Neural crest cell (in vitro differentiated cells): ENCODE measurements around the gene ANKRD28. TPM values are rescaled to one million over a fixed set of nuclear protein-coding genes. Genes with fewer than 3 reads are reported as not detected.

ENCODE experiments used
- DNase-seq: peaks from one replicate; pipeline ENCODE4 v3.0.0; 2021; ENCODE audit warnings: low read depth, mixed read lengths, low spot score
- H3K27ac Mint-ChIP-seq: one replicate; pipeline ENCODE4 v1.8.0; 2021; ENCODE audit warnings: mild to moderate bottlenecking, mixed read lengths; ENCODE audit not compliant: unreplicated experiment
- H3K27me3 Mint-ChIP-seq: 2 replicates; pipeline ENCODE4 v1.8.0; 2021; ENCODE audit warnings: low read depth, mild to moderate bottlenecking, mixed read lengths
- H3K36me3 Mint-ChIP-seq: 2 replicates; pipeline ENCODE4 v1.8.0; 2021; ENCODE audit warnings: low read depth, mild to moderate bottlenecking, mixed read lengths
- H3K4me1 Mint-ChIP-seq: 2 replicates; pipeline ENCODE4 v1.8.0; 2021; ENCODE audit warnings: mixed read lengths
- H3K4me3 Mint-ChIP-seq: one replicate; pipeline ENCODE4 v1.8.0; 2021; ENCODE audit warnings: mild to moderate bottlenecking, mixed read lengths
- H3K9me3 Mint-ChIP-seq: 2 replicates; pipeline ENCODE4 v1.8.0; 2021; ENCODE audit warnings: mixed read lengths
- total RNA-seq: library from RNA; stranded (reverse); gene quantifications from 2 replicates; pipeline ENCODE4 v1.2.1, GENCODE V29; 2021
- TF ChIP-seq, protein P1 (sequence below): fragments of 200-600 bp; sonication (generic); conservative IDR thresholded peaks from 2 replicates; pipeline ENCODE4 v1.5.0; 2021; ENCODE audit warnings: antibody characterized with exemption, mild to moderate bottlenecking

The ANKRD28 gene
- total RNA-seq, 1 donor from 2014 or later = 34.6 TPM

DNA sequence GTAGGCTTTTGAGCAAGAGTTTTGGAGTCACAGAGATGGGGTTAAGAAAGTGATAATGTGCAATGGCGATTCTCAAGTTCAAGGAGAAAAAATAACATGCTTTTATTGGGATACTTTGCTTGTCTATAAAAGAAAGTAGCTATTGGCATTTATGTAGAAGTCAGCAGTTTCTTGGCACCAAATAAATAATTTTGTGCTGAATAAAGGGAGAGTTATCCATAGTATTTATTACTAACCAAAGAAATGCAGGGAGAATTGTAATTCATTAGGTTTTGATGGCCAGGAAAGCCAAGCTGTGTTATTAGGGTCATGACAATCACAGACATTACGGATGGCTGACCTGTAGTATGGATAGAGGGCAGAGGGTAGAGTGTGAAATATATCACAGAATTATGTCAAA lies 163.1 kb downstream of the ANKRD28 start:
- Mint-ChIP-seq H3K27ac (no peak overlapping the region), H3K9me3 (no peaks in the 10 kb centered on the region), H3K4me3 (no peak overlapping the region), H3K36me3 (no peaks in the 10 kb centered on the region), H3K27me3 (peaks cover 3% of the 10 kb centered on the region), H3K4me1 (peaks cover 52% of the 10 kb centered on the region)
- DNase-seq = no peak
- TF ChIP-seq, protein P1, sequence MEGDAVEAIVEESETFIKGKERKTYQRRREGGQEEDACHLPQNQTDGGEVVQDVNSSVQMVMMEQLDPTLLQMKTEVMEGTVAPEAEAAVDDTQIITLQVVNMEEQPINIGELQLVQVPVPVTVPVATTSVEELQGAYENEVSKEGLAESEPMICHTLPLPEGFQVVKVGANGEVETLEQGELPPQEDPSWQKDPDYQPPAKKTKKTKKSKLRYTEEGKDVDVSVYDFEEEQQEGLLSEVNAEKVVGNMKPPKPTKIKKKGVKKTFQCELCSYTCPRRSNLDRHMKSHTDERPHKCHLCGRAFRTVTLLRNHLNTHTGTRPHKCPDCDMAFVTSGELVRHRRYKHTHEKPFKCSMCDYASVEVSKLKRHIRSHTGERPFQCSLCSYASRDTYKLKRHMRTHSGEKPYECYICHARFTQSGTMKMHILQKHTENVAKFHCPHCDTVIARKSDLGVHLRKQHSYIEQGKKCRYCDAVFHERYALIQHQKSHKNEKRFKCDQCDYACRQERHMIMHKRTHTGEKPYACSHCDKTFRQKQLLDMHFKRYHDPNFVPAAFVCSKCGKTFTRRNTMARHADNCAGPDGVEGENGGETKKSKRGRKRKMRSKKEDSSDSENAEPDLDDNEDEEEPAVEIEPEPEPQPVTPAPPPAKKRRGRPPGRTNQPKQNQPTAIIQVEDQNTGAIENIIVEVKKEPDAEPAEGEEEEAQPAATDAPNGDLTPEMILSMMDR = no peak

DNA sequence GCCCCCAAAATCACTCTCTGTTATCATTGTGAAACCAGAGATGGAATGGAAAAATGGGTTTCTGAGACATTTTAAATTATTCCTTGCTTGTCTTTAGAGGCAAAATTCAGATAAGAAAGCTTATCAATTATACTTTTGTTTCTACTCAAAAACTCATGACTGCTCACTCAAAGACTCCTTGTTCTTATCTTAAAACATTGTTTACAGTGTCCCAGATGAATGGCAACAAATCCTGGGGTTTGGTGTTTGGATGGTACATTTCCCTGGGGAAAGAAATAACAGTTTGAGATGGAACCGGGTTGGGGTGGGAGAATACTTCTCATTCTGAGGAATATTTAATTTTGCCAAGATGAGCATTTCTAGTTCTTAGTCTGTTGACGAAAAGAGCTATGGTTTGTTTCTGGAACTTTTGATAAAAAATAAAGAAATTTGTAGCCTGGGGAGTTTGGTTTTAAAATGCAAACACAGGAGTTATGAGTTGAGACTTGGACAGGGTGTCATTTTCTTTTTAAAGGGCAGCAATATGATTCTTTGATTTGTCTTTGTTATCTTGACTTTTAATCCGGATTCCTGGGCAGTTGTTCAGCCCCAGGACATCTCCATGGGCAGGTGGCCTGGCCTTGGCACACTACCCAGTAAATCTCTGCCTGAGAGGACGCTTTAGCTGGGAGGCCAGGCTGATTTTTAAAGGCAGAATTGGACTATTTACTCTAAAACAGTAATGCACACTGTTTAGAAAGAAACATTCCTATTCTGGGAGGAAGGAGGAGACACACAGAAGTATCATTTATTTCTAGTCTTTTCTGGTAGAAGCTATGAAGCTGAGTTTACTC lies 163.8 kb downstream of the ANKRD28 start:
- Mint-ChIP-seq H3K9me3 (no peaks in the 10 kb centered on the region), H3K27me3 (peaks cover 3% of the 10 kb centered on the region), H3K4me1 (peaks cover 52% of the 10 kb centered on the region), H3K36me3 (no peaks in the 10 kb centered on the region), H3K27ac (no peak overlapping the region), H3K4me3 (no peak overlapping the region)
- TF ChIP-seq, protein P1 = no peak
- DNase-seq = no peak

DNA sequence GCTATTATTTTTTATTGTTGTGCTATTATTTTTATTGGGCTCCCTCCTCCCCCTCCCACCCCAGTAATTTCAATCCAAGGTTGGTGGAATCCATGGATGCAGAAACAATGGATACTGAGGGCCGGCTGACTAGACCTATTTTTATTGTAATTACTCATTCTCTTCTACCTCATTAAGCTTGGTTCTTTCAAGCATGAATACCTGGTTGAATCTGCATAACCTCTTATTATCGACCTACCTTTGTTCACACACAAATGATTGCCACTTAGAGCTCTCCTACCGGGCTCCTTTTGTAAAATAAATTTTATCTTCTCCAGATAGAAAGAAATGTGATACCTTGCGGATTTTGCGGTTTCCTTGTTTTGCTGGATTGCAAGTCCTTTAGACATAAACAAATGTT lies 164.6 kb downstream of the ANKRD28 start:
- no peak overlapping the region for H3K4me3 Mint-ChIP-seq
- H3K36me3 Mint-ChIP-seq = no peaks in the 10 kb centered on the region
- peaks cover 52% of the 10 kb centered on the region for H3K4me1 Mint-ChIP-seq
- no peaks in the 10 kb centered on the region for H3K9me3 Mint-ChIP-seq
- no peak overlapping the region for H3K27ac Mint-ChIP-seq
- TF ChIP-seq, protein P1 = no peak
- no peak for DNase-seq
- peaks cover 3% of the 10 kb centered on the region for H3K27me3 Mint-ChIP-seq

DNA sequence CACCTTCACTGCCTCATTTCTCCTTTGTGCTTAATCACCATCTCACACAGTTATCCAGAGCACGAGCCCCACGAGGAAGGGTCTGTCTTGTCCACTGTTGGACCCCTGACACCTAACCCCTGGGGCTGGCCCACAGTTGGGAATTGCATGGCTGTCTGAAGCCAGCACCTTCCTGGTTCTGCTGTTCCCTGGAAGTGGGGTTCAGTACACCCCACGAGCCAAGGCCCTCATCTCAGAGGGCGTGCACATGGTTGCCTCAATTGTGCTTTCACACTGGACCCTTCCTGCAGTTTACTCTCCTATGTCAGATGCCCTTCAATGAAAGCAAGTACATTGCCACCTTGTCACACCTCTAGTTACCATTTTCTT lies 165.6 kb downstream of the ANKRD28 start:
- no peak for DNase-seq
- Mint-ChIP-seq H3K27ac (no peak overlapping the region), H3K4me3 (no peak overlapping the region), H3K4me1 (peaks cover 52% of the 10 kb centered on the region), H3K9me3 (no peaks in the 10 kb centered on the region), H3K27me3 (peaks cover 3% of the 10 kb centered on the region), H3K36me3 (no peaks in the 10 kb centered on the region)
- TF ChIP-seq, protein P1 = no peak

DNA sequence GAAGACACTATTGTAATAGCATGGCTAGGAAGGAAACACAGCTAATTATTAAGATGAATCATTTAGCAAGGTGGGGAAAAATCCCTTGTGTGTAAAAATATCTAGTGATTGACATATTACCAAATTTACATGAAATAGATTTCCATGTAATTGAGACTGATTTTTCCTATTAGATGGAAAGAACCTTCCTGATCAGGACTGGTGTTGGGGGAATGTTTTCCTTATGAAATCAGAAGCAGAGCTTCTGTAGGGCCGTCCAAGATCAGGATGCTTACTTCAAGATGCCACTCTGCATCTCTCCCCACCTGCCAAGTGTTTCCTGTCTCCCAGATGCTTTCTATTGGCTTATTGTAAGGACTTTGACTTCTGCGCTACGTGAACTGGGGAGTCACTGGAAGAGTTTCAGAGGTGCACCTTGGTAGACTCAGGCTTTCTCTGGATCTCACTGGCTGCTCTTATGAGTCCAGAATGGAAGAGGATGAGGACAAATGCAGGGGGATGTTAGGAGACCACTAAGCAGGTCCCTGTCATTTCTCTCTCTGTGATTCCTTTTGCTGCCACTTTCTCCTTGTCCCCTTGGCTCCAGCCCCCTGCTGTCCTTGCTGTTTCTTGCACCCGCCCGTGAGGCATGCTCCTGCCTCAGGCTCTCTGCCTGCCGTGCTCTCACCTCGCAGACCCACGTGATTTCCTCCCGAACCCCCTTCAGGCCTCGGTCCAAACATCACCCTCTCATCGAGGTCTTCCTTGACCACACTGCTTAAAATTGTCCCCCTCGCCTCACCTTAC lies 166.2 kb downstream of the ANKRD28 start:
- Mint-ChIP-seq H3K9me3 (no peaks in the 10 kb centered on the region), H3K4me3 (no peak overlapping the region), H3K36me3 (no peaks in the 10 kb centered on the region), H3K27me3 (peaks cover 3% of the 10 kb centered on the region), H3K27ac (peak overlapping the region; percentile 89), H3K4me1 (peaks cover 52% of the 10 kb centered on the region)
- no peak for DNase-seq
- TF ChIP-seq, protein P1 = no peak
